Trophoblast cell (in vitro differentiated cells and primary cell): Measurements from ENCODE around the gene SGTB.
A peak's percentile ranks its signal among the peaks of the same experiment; 100 is the strongest.

Source experiments
- DNase-seq, 2 donors: peaks; one replicate each; pipeline ENCODE4 v3.0.0-alpha.2; 2016
- H2AFZ ChIP-seq: 2 replicates; pipeline ENCODE4 v1.6.1; 2013; ENCODE audit warnings: low read length, moderate library complexity, mild to moderate bottlenecking; ENCODE audit not compliant: insufficient read depth, poor library complexity
- H2AK5ac ChIP-seq: 2 replicates; pipeline ENCODE4 v1.6.1; 2013; ENCODE audit warnings: mild to moderate bottlenecking, low read length
- H2BK120ac ChIP-seq: 2 replicates; pipeline ENCODE4 v1.6.1; 2013; ENCODE audit warnings: low read length, mild to moderate bottlenecking, moderate library complexity; ENCODE audit not compliant: insufficient read depth, poor library complexity
- H2BK12ac ChIP-seq: 2 replicates; pipeline ENCODE4 v1.6.1; 2013; ENCODE audit warnings: mild to moderate bottlenecking, low read length, moderate library complexity
- H2BK5ac ChIP-seq: 2 replicates; pipeline ENCODE4 v1.6.1; 2013; ENCODE audit warnings: low read length, low read depth, moderate library complexity, mild to moderate bottlenecking; ENCODE audit not compliant: poor library complexity
- H3K14ac ChIP-seq: 2 replicates; pipeline ENCODE4 v1.6.1; 2013; ENCODE audit warnings: mild to moderate bottlenecking, low read length
- H3K18ac ChIP-seq: 2 replicates; pipeline ENCODE4 v1.6.1; 2013; ENCODE audit warnings: mild to moderate bottlenecking, low read length
- H3K23ac ChIP-seq: 2 replicates; pipeline ENCODE4 v1.6.1; 2013; ENCODE audit warnings: low read length
- H3K27ac ChIP-seq: 2 replicates; pipeline ENCODE4 v1.5.1; 2013; ENCODE audit warnings: low read depth, mild to moderate bottlenecking, inconsistent platforms, low read length, moderate library complexity
- H3K27me3 ChIP-seq: 2 replicates; pipeline ENCODE4 v1.6.1; 2013; ENCODE audit warnings: inconsistent platforms, mild to moderate bottlenecking, low read length, moderate library complexity; ENCODE audit not compliant: insufficient read depth
- H3K36me3 ChIP-seq, 2 experiments: 1 replicate in 1 of 2; 2 replicates in 1 of 2; pipeline ENCODE4 v1.6.1; 2013; ENCODE audit warnings: low read length in 2 of 2, mild to moderate bottlenecking in 2 of 2, moderate library complexity in 1 of 2; ENCODE audit not compliant: insufficient read depth in 2 of 2, control insufficient read depth in 1 of 2
- H3K4ac ChIP-seq: 2 replicates; pipeline ENCODE4 v1.6.1; 2013; ENCODE audit warnings: low read depth, mild to moderate bottlenecking, low read length, moderate library complexity
- H3K4me1 ChIP-seq, 2 experiments: 1 replicate in 1 of 2; 2 replicates in 1 of 2; pipeline ENCODE4 v1.6.1; 2013; ENCODE audit warnings: low read length in 2 of 2, mild to moderate bottlenecking in 2 of 2, moderate library complexity in 1 of 2; ENCODE audit not compliant: insufficient read depth in 2 of 2, control insufficient read depth in 1 of 2
- H3K4me2 ChIP-seq: 2 replicates; pipeline ENCODE4 v1.6.1; 2013; ENCODE audit warnings: inconsistent platforms, mild to moderate bottlenecking, low read length, moderate library complexity
- H3K4me3 ChIP-seq: 2 replicates; pipeline ENCODE4 v1.5.1; 2013; ENCODE audit warnings: mild to moderate bottlenecking, low read depth, low read length, inconsistent platforms
- H3K79me1 ChIP-seq: one replicate; pipeline ENCODE4 v1.6.1; 2013; ENCODE audit warnings: low read length
- H3K79me2 ChIP-seq: 2 replicates; pipeline ENCODE4 v1.6.1; 2013; ENCODE audit warnings: low read length, mild to moderate bottlenecking; ENCODE audit not compliant: control insufficient read depth, insufficient read depth, poor library complexity
- H3K9ac ChIP-seq: 2 replicates; pipeline ENCODE4 v1.6.1; 2013; ENCODE audit warnings: mild to moderate bottlenecking, low read length
- H3K9me3 ChIP-seq: 2 replicates; pipeline ENCODE4 v1.6.1; 2013; ENCODE audit warnings: low read depth, mild to moderate bottlenecking, control low read depth, inconsistent platforms, low read length; ENCODE audit not compliant: insufficient read depth
- H4K12ac ChIP-seq: 2 replicates; pipeline ENCODE4 v1.6.1; 2013; ENCODE audit warnings: low read depth, mild to moderate bottlenecking, low read length, moderate library complexity
- H4K8ac ChIP-seq: 2 replicates; pipeline ENCODE4 v1.6.1; 2013; ENCODE audit warnings: low read depth, mild to moderate bottlenecking, low read length, moderate library complexity
- H4K91ac ChIP-seq: one replicate; pipeline ENCODE4 v1.6.1; 2013; ENCODE audit warnings: low read depth, mild to moderate bottlenecking, low read length, moderate library complexity
- WGBS: extraction: QIAGEN DNeasy Blood & Tissue Kit; methylation state at CpG from one replicate; pipeline ENCODE4 v1.1.7; 2013; ENCODE audit warnings: missing lambda C conversion rate; ENCODE audit not compliant: insufficient read length, insufficient coverage; ENCODE audit errors: extremely low coverage; 5-methylcytosine and 5-hydroxymethylcytosine counted together

The SGTB gene

DNA sequence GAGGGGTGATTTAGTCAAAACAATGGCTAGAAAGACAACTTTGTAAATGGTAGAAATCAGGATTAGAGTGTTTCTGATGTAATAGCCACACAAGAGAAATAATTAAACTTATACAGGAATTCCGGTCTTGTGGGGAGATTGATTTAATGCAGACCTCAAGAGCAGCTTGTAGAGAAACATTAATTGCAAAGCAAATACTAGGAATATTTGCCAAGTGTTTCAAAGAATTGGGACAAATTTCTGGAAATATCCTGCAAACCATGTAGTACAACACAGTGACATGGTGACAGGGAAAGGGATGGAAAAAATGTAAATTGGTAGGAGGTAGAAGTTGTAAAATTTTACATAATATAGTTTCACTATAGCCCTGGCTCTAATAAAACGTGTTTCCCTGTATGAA lies 29.0 kb upstream of the SGTB start:
- Histone ChIP-seq H2AFZ (no peak overlapping the region), H3K23ac (no peak overlapping the region), H3K9me3 (peaks cover 2% of the 10 kb centered on the region), H3K27me3 (no peaks in the 10 kb centered on the region), H3K4ac (no peak overlapping the region), H4K91ac (no peak overlapping the region), H3K36me3 (peaks cover 0 to 1% of the 10 kb centered on the region in 2 experiments), H4K8ac (no peak overlapping the region), H3K4me1 (peaks cover 0 to 2% of the 10 kb centered on the region in 2 experiments), H3K79me1 (no peaks in the 10 kb centered on the region), H2BK5ac (no peak overlapping the region), H3K4me2 (no peak overlapping the region), H3K9ac (no peak overlapping the region), H3K79me2 (no peaks in the 10 kb centered on the region), H3K14ac (no peak overlapping the region), H2AK5ac (no peak overlapping the region), H4K12ac (no peak overlapping the region), H2BK120ac (no peak overlapping the region), H2BK12ac (no peak overlapping the region), H3K27ac (no peak overlapping the region), H3K4me3 (no peak overlapping the region), H3K18ac (no peak overlapping the region)
- no peak for DNase-seq
- no CpG with 5 or more reads among the region's 2 CpGs for WGBS

DNA sequence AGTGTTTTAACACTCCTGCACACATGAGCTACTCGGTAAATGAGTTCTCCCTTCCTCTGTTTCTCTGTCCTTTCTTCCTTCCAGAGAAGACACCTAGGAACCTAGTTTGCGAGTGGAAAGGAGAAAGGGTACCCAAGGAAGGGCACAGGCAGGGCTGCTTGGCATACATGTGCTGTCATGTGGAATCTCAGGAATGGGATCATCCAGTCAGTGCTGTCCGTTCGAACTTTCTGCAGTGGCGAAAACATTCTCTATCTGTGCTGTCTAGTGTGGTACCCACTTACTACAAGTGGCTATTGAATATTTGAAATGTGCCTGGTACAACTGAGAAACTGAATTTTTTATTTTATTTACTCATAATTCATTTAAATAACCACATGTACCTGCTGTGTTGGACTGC lies 28.0 kb upstream of the SGTB start:
- Histone ChIP-seq H3K36me3 (peaks cover 0 to 1% of the 10 kb centered on the region in 2 experiments), H2AK5ac (peak overlapping the region; percentile 48), H4K8ac (no peak overlapping the region), H2AFZ (no peak overlapping the region), H3K9ac (no peak overlapping the region), H3K14ac (peak overlapping the region; percentile 33), H2BK12ac (peak overlapping the region; percentile 34), H2BK5ac (no peak overlapping the region), H3K4me3 (no peak overlapping the region), H4K91ac (no peak overlapping the region), H3K9me3 (peaks cover 2% of the 10 kb centered on the region), H3K4ac (no peak overlapping the region), H3K18ac (no peak overlapping the region), H3K4me1 (peaks cover 0 to 2% of the 10 kb centered on the region in 2 experiments), H3K79me1 (no peaks in the 10 kb centered on the region), H2BK120ac (no peak overlapping the region), H3K23ac (no peak overlapping the region), H4K12ac (no peak overlapping the region), H3K79me2 (no peaks in the 10 kb centered on the region), H3K27me3 (no peaks in the 10 kb centered on the region), H3K27ac (no peak overlapping the region), H3K4me2 (no peak overlapping the region)
- WGBS = no CpG with 5 or more reads among the region's 5 CpGs
- DNase-seq = no peak

- H4K8ac ChIP-seq = no peak overlapping the region
- H4K91ac ChIP-seq = no peak overlapping the region
- H2BK5ac ChIP-seq = no peak overlapping the region
- H2AK5ac ChIP-seq = no peak overlapping the region
- H3K79me1 ChIP-seq = no peaks in the 10 kb centered on the region
- peaks cover 2% of the 10 kb centered on the region for H3K9me3 ChIP-seq
- no peak overlapping the region for H3K4me3 ChIP-seq
- no peak overlapping the region for H3K27ac ChIP-seq
- H3K14ac ChIP-seq = no peak overlapping the region
- no peaks in the 10 kb centered on the region for H3K79me2 ChIP-seq
- H2BK12ac ChIP-seq = no peak overlapping the region
- H3K4ac ChIP-seq = no peak overlapping the region
- no peak overlapping the region for H3K23ac ChIP-seq
- no peak overlapping the region for H3K18ac ChIP-seq
- H3K9ac ChIP-seq = no peak overlapping the region
- no peak overlapping the region for H3K4me2 ChIP-seq
- no peak for DNase-seq
- H3K27me3 ChIP-seq = no peaks in the 10 kb centered on the region
- WGBS = no CpG with 5 or more reads among the region's 1 CpG
- no peak overlapping the region for H2BK120ac ChIP-seq
- no peak overlapping the region for H2AFZ ChIP-seq
- H4K12ac ChIP-seq = no peak overlapping the region
- H3K36me3 ChIP-seq = peaks cover 0 to 1% of the 10 kb centered on the region in 2 experiments
- peaks cover 0 to 2% of the 10 kb centered on the region in 2 experiments for H3K4me1 ChIP-seq
Measured at GRCh38 chr5:65749221-65749844, 27.4 kb upstream of the SGTB start.

GRCh38 chr5:65742565-65743231 lies 20.8 kb upstream of the SGTB start:
- Histone ChIP-seq H3K36me3 (no peaks in the 10 kb centered on the region), H3K23ac (no peak overlapping the region), H3K4ac (no peak overlapping the region), H3K27me3 (no peaks in the 10 kb centered on the region), H3K9ac (no peak overlapping the region), H3K18ac (no peak overlapping the region), H2AK5ac (no peak overlapping the region), H3K4me1 (no peaks in the 10 kb centered on the region), H2AFZ (no peak overlapping the region), H3K79me1 (no peaks in the 10 kb centered on the region), H3K4me2 (no peak overlapping the region), H2BK5ac (no peak overlapping the region), H3K9me3 (peaks cover 2% of the 10 kb centered on the region), H4K12ac (no peak overlapping the region), H3K14ac (no peak overlapping the region), H2BK12ac (no peak overlapping the region), H4K91ac (no peak overlapping the region), H3K27ac (no peak overlapping the region), H2BK120ac (no peak overlapping the region), H3K79me2 (no peaks in the 10 kb centered on the region), H4K8ac (no peak overlapping the region), H3K4me3 (no peak overlapping the region)
- no CpG with 5 or more reads among the region's 4 CpGs for WGBS
- peak in 1 of 2 donors; percentile 82 for DNase-seq
